Activated gamma-delta T cell treated with Interleukin-2 at 50 U/mL for 16 hours (primary cell): ENCODE measurements around the gene CD19.
A peak's percentile ranks its signal among the peaks of the same experiment; 100 is the strongest.

Source experiments
- DNase-seq: peaks from one replicate; pipeline ENCODE4 v3.0.0-alpha.2; 2020

Gene CD19

GRCh38 chr16:28983644-28984043, 51.9 kb downstream of the CD19 start:
- no peak for DNase-seq

- DNase-seq = no peak
Observed at GRCh38 chr16:28984091-28984490, 52.3 kb downstream of the CD19 start.

GRCh38 chr16:28984619-28985135, 52.9 kb downstream of the CD19 start, which contains the start of gene LAT:
TSS of gene LAT (plus strand) at chr16:28985052. CDS start at chr16:28985418, 366 bp downstream.
- DNase-seq = peak; percentile 85

GRCh38 chr16:28985211-28986041, 53.7 kb downstream of the CD19 start:
- peak; percentile 25 for DNase-seq

GRCh38 chr16:28986046-28986445, 54.3 kb downstream of the CD19 start:
- DNase-seq = no peak

- no peak for DNase-seq
Observed at GRCh38 chr16:28986492-28986891, 54.7 kb downstream of the CD19 start.

GRCh38 chr16:28987170-28987853, 55.5 kb downstream of the CD19 start:
- DNase-seq = no peak
